GM12875 (cell line): ENCODE results near the gene ZNF41.

Source experiments
- H3K4me3 ChIP-seq: one replicate; pipeline ENCODE4 v1.5.1; 2011; ENCODE audit warnings: low read depth, low read length, control low read depth
- CTCF ChIP-seq: IDR thresholded peaks from 2 replicates; pipeline ENCODE4 v1.5.1; 2011; ENCODE audit warnings: low read depth, mild to moderate bottlenecking, control low read depth, inconsistent platforms, low read length, moderate library complexity, borderline replicate concordance; ENCODE audit not compliant: insufficient read depth

ZNF41 gene

DNA sequence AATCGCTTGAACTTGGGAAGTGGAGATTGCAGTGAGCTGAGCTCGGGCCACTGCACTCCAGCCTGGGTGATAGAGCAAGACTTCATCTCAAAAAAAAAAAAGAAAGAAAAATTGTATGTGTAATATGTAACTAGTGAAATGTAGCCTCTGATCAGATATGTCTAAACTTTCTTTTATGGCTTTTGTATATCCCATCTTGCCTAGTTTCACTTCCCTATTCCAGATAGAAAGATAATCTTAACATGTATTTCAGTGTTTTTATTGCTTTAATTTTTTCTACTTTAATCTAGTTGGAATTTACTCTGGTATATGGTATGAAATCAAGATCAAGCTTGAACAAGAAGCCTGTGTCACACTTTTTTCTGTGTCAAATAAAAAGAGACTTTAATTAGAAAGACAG lies 1.9 kb upstream of the ZNF41 start:
- no peak overlapping the region for H3K4me3 ChIP-seq
- TF ChIP-seq CTCF, result no peak

DNA sequence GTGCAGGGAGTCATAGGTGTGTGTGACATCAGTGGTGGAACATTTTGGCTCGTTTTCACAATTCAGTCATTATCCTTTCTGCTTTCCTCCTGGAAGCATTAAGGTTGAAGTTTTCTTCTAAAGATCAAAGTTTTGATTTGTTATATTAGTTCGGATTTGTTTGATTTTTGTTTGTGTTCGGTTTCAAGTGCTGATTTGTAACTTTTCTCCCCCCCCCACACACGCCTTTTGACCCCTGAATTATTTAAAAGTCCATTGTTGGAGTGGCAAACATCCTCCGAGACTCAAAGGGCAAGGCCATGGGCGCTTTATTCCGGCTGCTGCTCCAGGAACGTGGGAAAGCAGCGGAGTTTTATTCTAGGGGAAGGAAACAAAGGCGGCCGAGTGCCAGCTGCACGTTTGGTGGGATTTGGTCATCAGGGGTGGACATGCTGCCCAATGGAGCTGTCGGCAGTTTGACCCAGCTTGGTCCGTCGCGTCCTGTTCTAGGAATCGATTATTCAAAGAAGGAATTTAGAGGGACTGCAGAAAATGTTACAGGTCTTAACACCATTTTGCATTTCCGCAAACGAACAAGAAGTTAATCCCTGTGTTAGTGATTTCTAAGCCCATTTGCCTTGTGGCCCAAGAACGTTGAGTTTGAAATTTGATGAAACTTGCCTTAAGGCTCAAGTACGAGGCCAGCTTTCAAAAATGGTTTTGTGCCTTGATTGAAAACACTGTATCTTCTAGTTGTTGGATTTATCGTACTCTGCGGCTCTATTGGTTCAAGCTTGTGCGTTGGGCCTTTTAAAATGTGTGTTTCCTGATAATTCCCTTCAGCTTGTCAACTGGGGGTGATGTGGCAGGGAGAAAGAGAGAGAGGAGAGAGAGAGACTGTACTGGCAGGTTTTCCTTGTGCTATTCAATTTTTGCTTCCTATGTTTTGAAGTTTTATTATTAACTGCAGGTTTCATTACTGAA lies 565 bp upstream of the ZNF41 start:
- no peak for TF ChIP-seq CTCF
- peak overlapping the region; percentile 67 for H3K4me3 ChIP-seq

DNA sequence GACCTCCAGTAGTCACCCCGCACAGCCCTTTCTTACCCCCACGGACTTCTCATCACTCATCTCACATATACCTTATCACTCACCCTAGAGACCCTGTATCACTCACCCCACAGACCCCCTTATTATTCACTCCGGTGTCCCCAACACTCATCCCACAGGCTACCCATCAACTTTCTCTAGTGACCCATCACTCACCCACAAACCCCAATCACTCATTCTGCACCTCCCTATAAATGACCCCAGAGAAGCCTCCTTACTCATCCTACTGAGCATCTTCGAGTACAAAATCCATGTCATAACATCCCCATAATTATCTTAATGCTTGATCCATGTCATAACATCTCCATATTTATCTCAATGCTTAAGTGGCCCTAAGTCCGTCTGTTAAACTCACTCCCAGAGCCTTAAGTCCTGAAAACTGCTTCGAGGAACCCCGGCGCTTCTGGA lies 934 bp downstream of the ZNF41 start:
- no peak for TF ChIP-seq CTCF
- H3K4me3 ChIP-seq, result peak overlapping the region; percentile 67

DNA sequence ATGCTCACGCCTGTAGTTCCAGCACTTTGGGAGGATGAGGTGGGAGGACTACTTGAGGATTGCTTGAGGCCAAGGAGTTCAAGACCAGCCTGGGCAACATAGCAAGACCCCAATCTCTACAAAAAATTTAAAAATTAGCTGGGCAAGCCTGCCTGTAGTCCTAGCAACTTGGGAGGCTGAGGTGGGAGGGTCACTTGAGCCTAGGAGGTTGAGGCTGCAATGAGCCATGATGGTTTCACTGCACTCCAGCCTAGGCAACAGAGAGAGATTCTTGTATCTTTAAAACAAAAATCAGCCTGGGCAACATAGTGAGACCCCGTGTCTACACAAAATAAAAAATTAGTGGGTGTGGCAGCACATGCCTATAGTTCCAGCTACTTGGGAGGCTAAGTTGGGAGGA lies 1.9 kb downstream of the ZNF41 start:
- TF ChIP-seq CTCF, result no peak
- no peak overlapping the region for H3K4me3 ChIP-seq

DNA sequence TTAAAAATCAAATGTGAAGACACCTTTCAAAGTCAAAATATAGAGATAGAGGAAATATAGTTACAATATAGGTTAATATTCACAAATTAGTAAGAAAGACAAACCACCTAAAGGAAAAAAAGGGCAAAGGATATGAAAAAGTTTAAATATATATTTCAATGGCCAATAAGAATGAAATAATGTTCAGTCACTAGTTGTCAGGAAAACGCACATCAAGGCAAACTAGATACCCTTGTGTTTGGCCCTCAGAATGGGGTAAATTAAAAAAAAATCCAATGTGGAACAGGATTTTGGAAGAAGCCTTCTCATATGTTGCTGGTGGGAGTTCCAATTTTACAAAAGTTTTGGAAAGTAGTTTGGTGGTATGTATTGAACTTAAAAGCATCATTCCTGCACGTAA lies 2.4 kb downstream of the ZNF41 start:
- TF ChIP-seq CTCF, result no peak

GRCh38 chrX:47475476-47475875 lies 7.5 kb downstream of the ZNF41 start:
- H3K4me3 ChIP-seq, result no peak overlapping the region
- no peak for TF ChIP-seq CTCF

More for the DNA sequence above, 2.4 kb downstream of the ZNF41 start:
- H3K4me3 ChIP-seq, result no peak overlapping the region

- no peak overlapping the region for H3K4me3 ChIP-seq
- TF ChIP-seq CTCF, result no peak
These were observed 15.9 kb downstream of the ZNF41 start for GRCh38 chrX:47467106-47467505.
